H1 (cell line): Measurements from ENCODE around the gene HDAC10. TPM values are rescaled to one million over a fixed set of nuclear protein-coding genes. Genes with fewer than 3 reads are reported as not detected.

Experiments
- ASH2L ChIP-seq: fragments of 200-600, 300-600 bp; sonication (generic); IDR thresholded peaks from one replicate; pipeline ENCODE4 v1.7.1; 2017; ENCODE audit warnings: low read length
- BCL11A ChIP-seq, 2 experiments: IDR thresholded peaks; one replicate each; pipeline ENCODE4 v1.6.1; 2011; ENCODE audit warnings: low read depth in 2 of 2, low read length in 2 of 2, mild to moderate bottlenecking in 2 of 2
- CBX5 ChIP-seq: fragments of 300-800, 300-1000 bp; sonication (generic); IDR thresholded peaks from 2 replicates; pipeline ENCODE4 v1.7.1; 2016; ENCODE audit warnings: antibody characterized with exemption, low read length, low read depth
- CBX8 ChIP-seq: fragments of 300-800, 300-1000 bp; sonication (generic); IDR thresholded peaks from 2 replicates; pipeline ENCODE4 v1.7.1; 2016; ENCODE audit warnings: low read depth, low read length, borderline replicate concordance
- CHD1 ChIP-seq: IDR thresholded peaks from 2 replicates; pipeline ENCODE4 v1.6.1; 2012; ENCODE audit warnings: low read depth, low read length, improper control_type of control experiment
- CHD2 ChIP-seq: IDR thresholded peaks from 2 replicates; pipeline ENCODE4 v1.6.1; 2012; ENCODE audit warnings: low read length, improper control_type of control experiment
- EP300 ChIP-seq, 2 experiments: IDR thresholded peaks; 1 replicate in 1 of 2; 2 replicates in 1 of 2; pipeline ENCODE4 v1.6.1; 2011 to 2012; ENCODE audit warnings: low read depth in 2 of 2, low read length in 2 of 2, mild to moderate bottlenecking in 2 of 2, borderline replicate concordance in 1 of 2, inconsistent platforms in 1 of 2, moderate library complexity in 1 of 2
- FOSL1 ChIP-seq: IDR thresholded peaks from 2 replicates; pipeline ENCODE4 v1.6.1; 2011; ENCODE audit warnings: mild to moderate bottlenecking, low read depth, low read length, moderate library complexity; ENCODE audit not compliant: insufficient read depth
- HDAC2 ChIP-seq, 2 experiments: fragments of 300-600 bp in 1 of 2; sonication (generic) in 1 of 2; IDR thresholded peaks; 2 replicates each; pipeline ENCODE4 v1.6.1; 2011 to 2012; ENCODE audit warnings: low read depth in 2 of 2, low read length in 2 of 2, mild to moderate bottlenecking in 2 of 2, moderate library complexity in 2 of 2, borderline replicate concordance in 1 of 2, inconsistent platforms in 1 of 2
- HDAC6 ChIP-seq: IDR thresholded peaks from one replicate; pipeline ENCODE4 v1.7.1; 2012; ENCODE audit warnings: low read depth, mild to moderate bottlenecking, inconsistent platforms, low read length, moderate library complexity
- KDM1A ChIP-seq: fragments of 200-600, 300-600 bp; sonication (generic); IDR thresholded peaks from 2 replicates; pipeline ENCODE4 v1.7.1; 2016; ENCODE audit warnings: mild to moderate bottlenecking, low read length, borderline replicate concordance
- NRF1 ChIP-seq: IDR thresholded peaks from 2 replicates; pipeline ENCODE4 v1.6.1; 2011; ENCODE audit warnings: mild to moderate bottlenecking, low read depth, low read length, improper control_type of control experiment
- POLR2AphosphoS5 ChIP-seq: IDR thresholded peaks from 2 replicates; pipeline ENCODE4 v1.6.1; 2011; ENCODE audit warnings: low read depth, low read length
- POU5F1 ChIP-seq: IDR thresholded peaks from 2 replicates; pipeline ENCODE4 v1.6.1; 2011; ENCODE audit warnings: low read depth, mild to moderate bottlenecking, low read length, moderate library complexity
- RAD21 ChIP-seq, 2 experiments: IDR thresholded peaks in 1 of 2; conservative IDR thresholded peaks in 1 of 2; 2 replicates each; pipeline ENCODE4 v1.6.1; 2011; ENCODE audit warnings: low read depth in 2 of 2, low read length in 2 of 2, improper control_type of control experiment in 1 of 2, inconsistent platforms in 1 of 2, mild to moderate bottlenecking in 1 of 2, moderate library complexity in 1 of 2
- RFX5 ChIP-seq: IDR thresholded peaks from 2 replicates; pipeline ENCODE4 v1.6.1; 2011; ENCODE audit warnings: low read depth, low read length, improper control_type of control experiment, borderline replicate concordance
- RNF2 ChIP-seq: fragments of 200-900, 300-1000 bp; sonication (generic); IDR thresholded peaks from 2 replicates; pipeline ENCODE4 v1.7.1; 2016; ENCODE audit warnings: borderline replicate concordance, low read depth, mild to moderate bottlenecking, antibody characterized with exemption, low read length; ENCODE audit not compliant: poor library complexity, severe bottlenecking; ENCODE audit errors: missing control alignments
- SAP30 ChIP-seq: fragments of 300-600 bp; sonication (generic); IDR thresholded peaks from 2 replicates; pipeline ENCODE4 v1.7.1; 2012; ENCODE audit warnings: low read length, moderate library complexity, mild to moderate bottlenecking, inconsistent platforms; ENCODE audit not compliant: insufficient read depth, insufficient replicate concordance
- SIX5 ChIP-seq: IDR thresholded peaks from 2 replicates; pipeline ENCODE4 v1.6.1; 2011; ENCODE audit warnings: mild to moderate bottlenecking, low read depth, low read length
- SP1 ChIP-seq: IDR thresholded peaks from 2 replicates; pipeline ENCODE4 v1.6.1; 2011; ENCODE audit warnings: low read depth, low read length
- SRF ChIP-seq: IDR thresholded peaks from 2 replicates; pipeline ENCODE4 v1.6.1; 2011; ENCODE audit warnings: mild to moderate bottlenecking, low read depth, low read length, moderate library complexity
- SUZ12 ChIP-seq: fragments of 200-600 bp; sonication (generic); IDR thresholded peaks from 2 replicates; pipeline ENCODE4 v1.6.1; 2012; ENCODE audit warnings: mild to moderate bottlenecking, inconsistent platforms, low read length, moderate library complexity, mixed read lengths
- TAF1 ChIP-seq: IDR thresholded peaks from 2 replicates; pipeline ENCODE4 v1.6.1; 2011; ENCODE audit warnings: mild to moderate bottlenecking, low read depth, low read length
- TBP ChIP-seq: IDR thresholded peaks from 2 replicates; pipeline ENCODE4 v1.6.1; 2011; ENCODE audit warnings: low read depth, low read length, improper control_type of control experiment
- YY1 ChIP-seq: IDR thresholded peaks from 2 replicates; pipeline ENCODE4 v1.6.1; 2011; ENCODE audit warnings: low read depth, mild to moderate bottlenecking, low read length
- polyA plus RNA-seq, 7 experiments: library from polyadenylated mRNA; depleted of rRNA in 3 of 7; stranded (reverse) in 5 of 7; unstranded in 2 of 7; fragments of >200 nt in 5 of 7; fragments of 200-250 nt in 2 of 7; gene quantifications; 1 replicate in 5 of 7; 2 replicates in 1 of 7; 4 replicates in 1 of 7; pipeline versions ENCODE4 v1.2.1 to v1.2.3, GENCODE V29; 2011 to 2013; ENCODE audit warnings: missing spikeins in 2 of 7, mixed read lengths in 2 of 7
- total RNA-seq: library from RNA; stranded (reverse); fragmentation: NEBNext Ultra II Directional; extraction: Animal tissue kit (Norgen Biotek cat#: 25700); gene quantifications from 2 replicates; pipeline ENCODE4 v1.2.1, GENCODE V29; 2021

The HDAC10 gene
- total and polyA plus RNA-seq, 2 of the 8 experiments (the other 6 are each of a cell fraction or from before 2014, with no cell fraction given) = 11.2 to 26.4 TPM

DNA sequence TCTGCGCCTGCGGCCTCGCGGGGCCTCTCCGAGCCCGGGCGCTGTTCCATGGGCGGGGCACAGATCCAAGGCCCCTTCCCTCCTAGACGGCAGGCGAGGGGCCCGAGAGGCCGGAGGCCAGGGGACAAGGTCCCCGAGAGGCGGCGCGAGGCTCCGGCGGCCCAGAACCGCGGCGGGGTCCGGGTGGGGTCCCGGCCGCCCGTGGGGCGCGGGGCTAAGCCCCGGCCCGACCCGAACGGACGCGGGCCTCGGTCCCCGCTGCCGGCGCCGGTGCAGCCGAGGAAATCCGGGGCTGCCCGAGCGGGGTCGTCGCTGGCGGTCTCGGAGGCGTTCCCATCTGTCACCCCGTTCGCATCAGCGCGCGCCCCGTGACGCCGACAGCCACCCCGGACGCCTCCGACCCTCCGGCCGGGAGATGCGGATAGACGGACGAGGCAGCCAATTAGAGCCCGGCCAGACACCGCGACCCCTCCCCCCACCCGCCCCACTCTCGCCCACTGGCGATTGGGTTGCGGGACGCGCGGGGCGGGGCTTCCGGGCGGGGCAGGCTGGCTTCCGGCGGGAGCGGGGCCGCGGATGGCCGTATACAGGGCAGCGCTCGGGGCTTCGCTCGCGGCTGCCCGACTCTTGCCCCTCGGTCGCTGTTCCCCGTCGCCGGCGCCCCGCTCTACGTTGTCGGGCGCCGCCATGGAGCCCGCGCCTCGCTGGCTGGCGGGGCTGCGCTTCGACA, 50.4 kb downstream of the HDAC10 start, which contains the start of gene SELENOO (continued):
- TF ChIP-seq SRF = no peak
- no peak for TF ChIP-seq EP300 (IDR thresholded peaks at IDR 0.05; ENCODE audit: borderline replicate concordance in 1 of 2, low read depth in 2 of 2, low read length in 2 of 2)
- no peak for TF ChIP-seq CBX8
- no peak for TF ChIP-seq HDAC6
- TF ChIP-seq CBX5 = no peak
- no peak for TF ChIP-seq FOSL1
- no peak for TF ChIP-seq NRF1
- TF ChIP-seq POU5F1 = no peak
- TF ChIP-seq RAD21 (IDR thresholded peaks at IDR 0.05 in 1 of 2, conservative IDR thresholded peaks at IDR 0.05 in 1 of 2; ENCODE audit: low read depth in 2 of 2, low read length in 2 of 2) = no peak
- no peak for TF ChIP-seq BCL11A (IDR thresholded peaks at IDR 0.05; ENCODE audit: low read depth in 2 of 2, low read length in 2 of 2)
- TF ChIP-seq ASH2L = no peak
- no peak for TF ChIP-seq HDAC2 (IDR thresholded peaks at IDR 0.05; ENCODE audit: borderline replicate concordance in 1 of 2, low read depth in 2 of 2, low read length in 2 of 2)
- peak; percentile 18; the same call in 1 of the 2 replicates for TF ChIP-seq YY1
- TF ChIP-seq SP1 = 0 out of 2 replicates have a peak, but pooled peaks have one; percentile 27
- no peak for TF ChIP-seq KDM1A
- TF ChIP-seq POLR2AphosphoS5 = no peak
- no peak for TF ChIP-seq CHD1
- peak; percentile 51 for TF ChIP-seq TAF1
- TF ChIP-seq SAP30 = no peak
- TF ChIP-seq CHD2 = no peak
- no peak for TF ChIP-seq SIX5
- TF ChIP-seq SUZ12 = no peak
- TF ChIP-seq RFX5 = no peak
- TF ChIP-seq TBP = no peak
- no peak for TF ChIP-seq RNF2
